ENCODE measurements around the gene TTC21B.
"Not testable (repeated sequence)": the region's sequence is repeated elsewhere in the genome, so short reads cannot be mapped to it uniquely, and the experiment has no call there.

The TTC21B gene

DNA sequence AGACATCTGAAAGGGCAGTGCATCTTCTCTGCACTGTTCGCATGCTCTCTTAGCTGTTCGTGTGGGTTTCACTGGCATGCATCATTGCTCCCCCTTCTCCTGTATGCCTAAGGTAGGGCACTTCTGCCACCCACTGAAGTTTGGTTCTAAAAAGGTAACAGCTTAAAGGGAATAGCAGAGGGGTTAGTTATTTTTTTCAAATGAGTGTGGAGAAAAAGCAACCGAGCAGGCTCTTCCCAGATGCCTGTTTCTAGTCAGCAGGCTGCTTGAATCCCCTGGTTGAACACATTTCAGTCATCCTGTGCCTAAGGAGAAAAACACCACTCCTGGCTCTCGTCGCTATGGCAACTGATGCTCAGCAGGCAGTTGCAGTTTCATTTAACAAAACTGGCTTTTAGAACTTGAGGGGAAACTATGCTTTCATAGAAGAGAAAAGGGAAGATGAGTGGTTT lies 89.7 kb downstream of the TTC21B start:
- no peak overlapping the region for H3K9ac ChIP-seq (ENCODE audit: low read depth, low read length)
- peaks cover 3% of the 10 kb centered on the region for H3K9me3 ChIP-seq (ENCODE audit: insufficient read depth, low read length, severe bottlenecking)
- no peaks in the 10 kb centered on the region for H3K79me2 ChIP-seq (ENCODE audit: insufficient read depth, low read length)
- no peaks in the 10 kb centered on the region for H4K20me1 ChIP-seq (ENCODE audit: insufficient read depth, low read length)
- TF ChIP-seq EZH2 (IDR thresholded peaks at IDR 0.05; ENCODE audit: borderline replicate concordance, low read depth, low read length, severe bottlenecking) = no peak
- TF ChIP-seq, protein P1, sequence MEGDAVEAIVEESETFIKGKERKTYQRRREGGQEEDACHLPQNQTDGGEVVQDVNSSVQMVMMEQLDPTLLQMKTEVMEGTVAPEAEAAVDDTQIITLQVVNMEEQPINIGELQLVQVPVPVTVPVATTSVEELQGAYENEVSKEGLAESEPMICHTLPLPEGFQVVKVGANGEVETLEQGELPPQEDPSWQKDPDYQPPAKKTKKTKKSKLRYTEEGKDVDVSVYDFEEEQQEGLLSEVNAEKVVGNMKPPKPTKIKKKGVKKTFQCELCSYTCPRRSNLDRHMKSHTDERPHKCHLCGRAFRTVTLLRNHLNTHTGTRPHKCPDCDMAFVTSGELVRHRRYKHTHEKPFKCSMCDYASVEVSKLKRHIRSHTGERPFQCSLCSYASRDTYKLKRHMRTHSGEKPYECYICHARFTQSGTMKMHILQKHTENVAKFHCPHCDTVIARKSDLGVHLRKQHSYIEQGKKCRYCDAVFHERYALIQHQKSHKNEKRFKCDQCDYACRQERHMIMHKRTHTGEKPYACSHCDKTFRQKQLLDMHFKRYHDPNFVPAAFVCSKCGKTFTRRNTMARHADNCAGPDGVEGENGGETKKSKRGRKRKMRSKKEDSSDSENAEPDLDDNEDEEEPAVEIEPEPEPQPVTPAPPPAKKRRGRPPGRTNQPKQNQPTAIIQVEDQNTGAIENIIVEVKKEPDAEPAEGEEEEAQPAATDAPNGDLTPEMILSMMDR (IDR thresholded peaks at IDR 0.05; ENCODE audit: borderline replicate concordance, extremely low read depth, low read length, poor library complexity, severe bottlenecking) = no peak
- ATAC-seq (ENCODE audit: insufficient read depth, low read depth) (no peak), DNase-seq (peak; percentile 6)
- H3K4me2 ChIP-seq (ENCODE audit: insufficient read depth, low read length) = no peak overlapping the region
- H3K4me3 ChIP-seq (ENCODE audit: low read depth in 1 of 2, low read length in 2 of 2) = no peak overlapping the region
- H3K4me1 ChIP-seq (ENCODE audit: insufficient read depth, low read length) = no peaks in the 10 kb centered on the region
- no peaks in the 10 kb centered on the region for H3K36me3 ChIP-seq (ENCODE audit: insufficient read depth, low read length)
- H3K27ac ChIP-seq (ENCODE audit: low read length) = no peak overlapping the region
- H2AFZ ChIP-seq (ENCODE audit: low read depth, low read length) = no peak overlapping the region
- no peaks in the 10 kb centered on the region for H3K27me3 ChIP-seq (ENCODE audit: insufficient read depth, low read length, poor library complexity)

DNA sequence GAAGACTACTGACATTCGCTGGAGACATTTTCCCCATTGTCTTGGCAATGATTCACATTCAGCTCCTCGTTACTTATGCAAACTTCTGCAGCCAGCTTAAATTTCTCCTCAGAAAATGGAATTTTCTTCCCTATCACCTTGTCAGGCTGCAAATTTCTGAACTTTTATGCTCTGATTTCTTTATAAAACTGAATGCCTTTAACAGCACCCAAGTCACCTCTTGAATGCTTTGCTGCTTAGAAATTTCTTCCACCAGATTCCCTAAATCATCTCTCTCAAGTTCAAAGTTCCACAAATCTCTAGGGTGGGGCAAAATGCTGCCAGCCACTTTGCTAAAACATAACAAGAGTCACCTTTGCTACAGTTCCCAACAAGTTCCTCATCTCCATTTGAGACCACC lies 92.5 kb downstream of the TTC21B start:
- DNase-seq; H4K20me1 ChIP-seq (ENCODE audit: insufficient read depth, low read length); ATAC-seq (ENCODE audit: insufficient read depth, low read depth); H3K27me3 ChIP-seq (ENCODE audit: insufficient read depth, low read length, poor library complexity); H3K4me2 ChIP-seq (ENCODE audit: insufficient read depth, low read length); H3K4me1 ChIP-seq (ENCODE audit: insufficient read depth, low read length); H3K9me3 ChIP-seq (ENCODE audit: insufficient read depth, low read length, severe bottlenecking); H3K27ac ChIP-seq (ENCODE audit: low read length); H3K4me3 ChIP-seq (ENCODE audit: low read depth in 1 of 2, low read length in 2 of 2); H3K9ac ChIP-seq (ENCODE audit: low read depth, low read length); H2AFZ ChIP-seq (ENCODE audit: low read depth, low read length); H3K36me3 ChIP-seq (ENCODE audit: insufficient read depth, low read length); H3K79me2 ChIP-seq (ENCODE audit: insufficient read depth, low read length): not testable (repeated sequence)

DNA sequence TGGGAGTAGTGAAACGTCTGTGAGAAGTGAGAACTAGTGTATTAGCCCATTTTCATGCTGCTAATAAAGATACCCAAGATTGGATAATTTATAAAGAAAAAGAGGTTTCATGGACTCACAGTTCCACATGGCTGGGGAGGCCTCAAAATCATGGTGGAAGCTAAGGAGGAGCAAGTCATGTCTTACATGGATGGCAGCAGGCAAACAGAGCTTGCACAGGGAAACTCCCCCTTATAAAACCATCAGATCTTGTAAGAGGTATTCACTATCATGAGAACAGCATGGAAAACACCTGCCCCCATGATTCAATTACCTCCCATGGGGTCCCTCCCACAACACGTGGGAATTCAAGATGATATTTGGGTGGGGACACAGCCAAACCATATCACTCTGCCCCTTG lies 93.9 kb downstream of the TTC21B start:
- not testable (repeated sequence) for H3K27ac ChIP-seq (ENCODE audit: low read length); H3K79me2 ChIP-seq (ENCODE audit: insufficient read depth, low read length); H3K4me3 ChIP-seq (ENCODE audit: low read depth in 1 of 2, low read length in 2 of 2); DNase-seq; H2AFZ ChIP-seq (ENCODE audit: low read depth, low read length); H3K4me1 ChIP-seq (ENCODE audit: insufficient read depth, low read length); H3K36me3 ChIP-seq (ENCODE audit: insufficient read depth, low read length); ATAC-seq (ENCODE audit: insufficient read depth, low read depth); H3K4me2 ChIP-seq (ENCODE audit: insufficient read depth, low read length); H4K20me1 ChIP-seq (ENCODE audit: insufficient read depth, low read length); H3K9me3 ChIP-seq (ENCODE audit: insufficient read depth, low read length, severe bottlenecking); H3K27me3 ChIP-seq (ENCODE audit: insufficient read depth, low read length, poor library complexity); H3K9ac ChIP-seq (ENCODE audit: low read depth, low read length)

DNA sequence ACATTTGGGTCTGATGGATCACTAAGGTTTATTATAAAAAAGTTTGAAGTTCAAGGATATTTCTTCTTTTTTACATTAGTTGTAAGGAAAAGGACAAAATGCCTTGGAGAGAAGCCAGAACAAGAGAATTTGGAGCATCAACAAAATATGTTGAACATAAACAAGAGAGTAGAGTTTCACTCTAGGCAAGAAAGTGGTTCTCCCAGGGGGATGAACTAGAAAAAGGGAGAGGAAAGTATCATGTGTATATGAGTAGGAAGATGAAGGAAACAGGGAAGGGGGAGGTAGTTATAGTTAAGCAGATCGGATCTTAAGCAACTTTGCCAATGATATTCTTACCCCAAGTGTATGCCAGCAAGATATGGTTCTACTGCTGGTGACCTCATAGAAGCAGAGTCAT lies 95.7 kb downstream of the TTC21B start:
- H3K4me1 ChIP-seq (ENCODE audit: insufficient read depth, low read length) = no peaks in the 10 kb centered on the region
- H3K36me3 ChIP-seq (ENCODE audit: insufficient read depth, low read length) = no peaks in the 10 kb centered on the region
- H3K79me2 ChIP-seq (ENCODE audit: insufficient read depth, low read length) = no peaks in the 10 kb centered on the region
- DNase-seq (no peak), ATAC-seq (ENCODE audit: insufficient read depth, low read depth) (no peak)
- H4K20me1 ChIP-seq (ENCODE audit: insufficient read depth, low read length) = no peaks in the 10 kb centered on the region
- H3K4me2 ChIP-seq (ENCODE audit: insufficient read depth, low read length) = no peak overlapping the region
- H2AFZ ChIP-seq (ENCODE audit: low read depth, low read length) = no peak overlapping the region
- peaks cover 15% of the 10 kb centered on the region for H3K9me3 ChIP-seq (ENCODE audit: insufficient read depth, low read length, severe bottlenecking)
- H3K27ac ChIP-seq (ENCODE audit: low read length) = no peak overlapping the region
- H3K27me3 ChIP-seq (ENCODE audit: insufficient read depth, low read length, poor library complexity) = no peaks in the 10 kb centered on the region
- no peak overlapping the region for H3K4me3 ChIP-seq (ENCODE audit: low read depth in 1 of 2, low read length in 2 of 2)
- no peak overlapping the region for H3K9ac ChIP-seq (ENCODE audit: low read depth, low read length)
- TF ChIP-seq EZH2 (IDR thresholded peaks at IDR 0.05; ENCODE audit: borderline replicate concordance, low read depth, low read length, severe bottlenecking) = no peak
- TF ChIP-seq, protein P1 (IDR thresholded peaks at IDR 0.05; ENCODE audit: borderline replicate concordance, extremely low read depth, low read length, poor library complexity, severe bottlenecking) = no peak
